Measurements from ENCODE around the gene GPR155. TPM values are rescaled to one million over a fixed set of nuclear protein-coding genes. Genes with fewer than 3 reads are reported as not detected.

GPR155 gene
- total RNA-seq, 4 donors from 2014 or later, result 2.1 to 9.9 (median 3.6) TPM

GRCh38 chr2:174400853-174401252, 86.0 kb downstream of the GPR155 start:
- Histone ChIP-seq H3K4me1 (peaks cover 4 to 12% (median 5%) of the 10 kb centered on the region in 3 donors), H3K9me3 (no peaks in the 10 kb centered on the region), H3K4me3 (no peak overlapping the region), H3K27ac (no peak overlapping the region), H3K36me3 (peaks cover 0 to 44% (median 0%) of the 10 kb centered on the region in 3 donors), H3K27me3 (no peaks in the 10 kb centered on the region)
- no peak for DNase-seq
- intact Hi-C loops (cut with DNase I), result no loop called here
- TF ChIP-seq POLR2A (IDR thresholded peaks at IDR 0.05) (no peak), CTCF (IDR thresholded peaks at IDR 0.05) (no peak)

DNA sequence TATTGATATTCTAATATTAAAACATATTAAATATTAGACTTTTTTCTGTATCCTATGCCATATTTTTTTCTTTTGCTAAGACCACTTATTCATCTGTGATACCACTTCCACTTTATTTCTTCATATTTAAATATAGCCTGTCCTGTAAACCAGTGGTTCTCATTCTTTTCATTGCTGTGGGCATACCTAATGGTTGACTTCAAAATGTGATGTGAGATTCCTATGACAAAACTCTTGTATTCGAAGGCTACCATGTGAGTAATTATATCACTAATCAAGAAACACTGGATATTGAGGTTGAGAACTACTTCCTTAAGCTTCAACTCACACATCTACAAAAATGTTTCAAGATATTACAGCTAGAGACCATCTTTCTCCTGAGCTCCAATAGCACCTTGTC, 87.7 kb downstream of the GPR155 start:
- no peaks in the 10 kb centered on the region for H3K27me3 ChIP-seq
- WGBS, 2 donors, result 67 to 87% methylated on average over 1 of the region's 1 CpG
- peaks cover 8 to 19% (median 11%) of the 10 kb centered on the region in 3 donors for H3K4me1 ChIP-seq
- H3K9me3 ChIP-seq, result no peaks in the 10 kb centered on the region
- no peak for DNase-seq
- peaks cover 0 to 42% (median 0%) of the 10 kb centered on the region in 3 donors for H3K36me3 ChIP-seq
- H3K4me3 ChIP-seq, result no peak overlapping the region
- intact Hi-C loops (cut with DNase I), result no loop called here
- no peak overlapping the region for H3K27ac ChIP-seq
- TF ChIP-seq POLR2A (IDR thresholded peaks at IDR 0.05), result no peak
- TF ChIP-seq CTCF (IDR thresholded peaks at IDR 0.05), result no peak

- Histone ChIP-seq H3K27ac (no peak overlapping the region), H3K9me3 (no peaks in the 10 kb centered on the region), H3K36me3 (peaks cover 0 to 29% (median 0%) of the 10 kb centered on the region in 3 donors), H3K4me3 (no peak overlapping the region), H3K4me1 (peaks cover 15 to 33% (median 22%) of the 10 kb centered on the region in 3 donors), H3K27me3 (no peaks in the 10 kb centered on the region)
- TF ChIP-seq CTCF (IDR thresholded peaks at IDR 0.05) (no peak), POLR2A (IDR thresholded peaks at IDR 0.05) (no peak)
- intact Hi-C loops (cut with DNase I), result no loop called here
- 67 to 74% methylated on average over 3 of the region's 3 CpGs for WGBS, 2 donors
- no peak for DNase-seq
These were observed 89.1 kb downstream of the GPR155 start for GRCh38 chr2:174397773-174398172.

DNA sequence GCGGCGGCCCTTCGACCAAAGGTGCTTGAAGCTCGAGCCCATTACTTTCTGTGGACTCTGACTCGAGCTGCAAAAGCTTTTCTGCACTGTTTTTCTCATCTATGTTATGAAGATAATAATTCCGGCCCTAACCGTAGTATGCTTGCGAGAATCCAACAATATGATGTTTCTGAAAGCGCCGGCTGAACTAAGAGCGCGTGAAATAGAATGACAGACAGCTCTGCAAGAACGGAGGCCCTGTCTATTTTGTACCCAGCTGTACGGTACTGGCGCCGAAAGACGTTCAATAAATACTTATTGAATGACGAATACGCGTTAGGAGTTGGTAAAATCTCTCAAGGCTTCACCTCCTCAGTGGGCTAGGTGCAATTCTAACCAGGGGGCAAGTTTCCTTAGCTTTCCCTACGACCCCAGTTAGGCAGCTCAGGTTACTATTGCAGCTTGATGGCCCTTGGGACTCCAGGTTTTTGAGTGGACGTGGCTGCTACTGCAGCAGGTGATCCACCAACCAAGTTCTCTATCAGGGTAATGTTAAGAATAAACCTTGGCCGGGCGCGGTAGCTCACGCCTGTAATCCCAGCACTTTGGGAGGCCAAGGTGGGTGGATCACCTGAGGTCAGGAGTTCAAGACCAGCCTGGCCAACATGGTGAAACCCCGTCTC, 90.7 kb downstream of the GPR155 start:
- no peak for DNase-seq
- peak overlapping the region; percentile 66 to 93 (median 84) for H3K4me3 ChIP-seq
- intact Hi-C loops (cut with DNase I), result no loop called here
- peak overlapping the region; percentile 80 to 91 (median 87) for H3K27ac ChIP-seq
- H3K27me3 ChIP-seq, result no peaks in the 10 kb centered on the region
- 12 to 16% methylated on average over 25 of the region's 27 CpGs for WGBS, 2 donors
- H3K4me1 ChIP-seq, result peaks cover 18 to 45% (median 25%) of the 10 kb centered on the region in 3 donors
- peaks cover 0 to 24% (median 0%) of the 10 kb centered on the region in 3 donors for H3K36me3 ChIP-seq
- no peaks in the 10 kb centered on the region for H3K9me3 ChIP-seq
- TF ChIP-seq CTCF (IDR thresholded peaks at IDR 0.05), result no peak
- TF ChIP-seq POLR2A (IDR thresholded peaks at IDR 0.05), result no peak

- intact Hi-C loops (cut with DNase I), result no loop called here
- H3K27ac ChIP-seq, result peak within 1 kb of the TSS; percentile 80 to 91 (median 87)
- no peaks in the 10 kb centered on the region for H3K27me3 ChIP-seq
- H3K4me3 ChIP-seq, result peak within 1 kb of the TSS; percentile 66 to 93 (median 84)
- 1% methylated on average over 18 to 33 of the region's 35 CpGs for WGBS, 2 donors
- peaks cover 0 to 22% (median 0%) of the 10 kb centered on the region in 3 donors for H3K36me3 ChIP-seq
- peak; percentile 33 for DNase-seq
- peaks cover 18 to 48% (median 25%) of the 10 kb centered on the region in 3 donors for H3K4me1 ChIP-seq
- H3K9me3 ChIP-seq, result no peaks in the 10 kb centered on the region
- peak in 1 of 4 donors; percentile 6 for TF ChIP-seq POLR2A (IDR thresholded peaks at IDR 0.05)
- TF ChIP-seq CTCF (IDR thresholded peaks at IDR 0.05), result peak in 1 of 6 experiments; percentile 12
These were observed 91.4 kb downstream of the GPR155 start, which contains the start of gene SCRN3 for GRCh38 chr2:174395284-174395968. SCRN3 (plus strand) TSS chr2:174395730; CDS start chr2:174398284, 2,554 bp downstream.
